GM12801 (cell line): Measurements from ENCODE around the gene PLCD1.

ENCODE experiments used
- TF ChIP-seq, protein P1 (sequence below): IDR thresholded peaks from one replicate; pipeline ENCODE4 v1.5.1; 2011; ENCODE audit warnings: control low read depth; ENCODE audit not compliant: insufficient read length; ENCODE audit errors: extremely low read depth

PLCD1 gene

GRCh38 chr3:38030126-38031021 lies 932 bp upstream of the PLCD1 start:
- TF ChIP-seq, protein P1, sequence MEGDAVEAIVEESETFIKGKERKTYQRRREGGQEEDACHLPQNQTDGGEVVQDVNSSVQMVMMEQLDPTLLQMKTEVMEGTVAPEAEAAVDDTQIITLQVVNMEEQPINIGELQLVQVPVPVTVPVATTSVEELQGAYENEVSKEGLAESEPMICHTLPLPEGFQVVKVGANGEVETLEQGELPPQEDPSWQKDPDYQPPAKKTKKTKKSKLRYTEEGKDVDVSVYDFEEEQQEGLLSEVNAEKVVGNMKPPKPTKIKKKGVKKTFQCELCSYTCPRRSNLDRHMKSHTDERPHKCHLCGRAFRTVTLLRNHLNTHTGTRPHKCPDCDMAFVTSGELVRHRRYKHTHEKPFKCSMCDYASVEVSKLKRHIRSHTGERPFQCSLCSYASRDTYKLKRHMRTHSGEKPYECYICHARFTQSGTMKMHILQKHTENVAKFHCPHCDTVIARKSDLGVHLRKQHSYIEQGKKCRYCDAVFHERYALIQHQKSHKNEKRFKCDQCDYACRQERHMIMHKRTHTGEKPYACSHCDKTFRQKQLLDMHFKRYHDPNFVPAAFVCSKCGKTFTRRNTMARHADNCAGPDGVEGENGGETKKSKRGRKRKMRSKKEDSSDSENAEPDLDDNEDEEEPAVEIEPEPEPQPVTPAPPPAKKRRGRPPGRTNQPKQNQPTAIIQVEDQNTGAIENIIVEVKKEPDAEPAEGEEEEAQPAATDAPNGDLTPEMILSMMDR = no peak

DNA sequence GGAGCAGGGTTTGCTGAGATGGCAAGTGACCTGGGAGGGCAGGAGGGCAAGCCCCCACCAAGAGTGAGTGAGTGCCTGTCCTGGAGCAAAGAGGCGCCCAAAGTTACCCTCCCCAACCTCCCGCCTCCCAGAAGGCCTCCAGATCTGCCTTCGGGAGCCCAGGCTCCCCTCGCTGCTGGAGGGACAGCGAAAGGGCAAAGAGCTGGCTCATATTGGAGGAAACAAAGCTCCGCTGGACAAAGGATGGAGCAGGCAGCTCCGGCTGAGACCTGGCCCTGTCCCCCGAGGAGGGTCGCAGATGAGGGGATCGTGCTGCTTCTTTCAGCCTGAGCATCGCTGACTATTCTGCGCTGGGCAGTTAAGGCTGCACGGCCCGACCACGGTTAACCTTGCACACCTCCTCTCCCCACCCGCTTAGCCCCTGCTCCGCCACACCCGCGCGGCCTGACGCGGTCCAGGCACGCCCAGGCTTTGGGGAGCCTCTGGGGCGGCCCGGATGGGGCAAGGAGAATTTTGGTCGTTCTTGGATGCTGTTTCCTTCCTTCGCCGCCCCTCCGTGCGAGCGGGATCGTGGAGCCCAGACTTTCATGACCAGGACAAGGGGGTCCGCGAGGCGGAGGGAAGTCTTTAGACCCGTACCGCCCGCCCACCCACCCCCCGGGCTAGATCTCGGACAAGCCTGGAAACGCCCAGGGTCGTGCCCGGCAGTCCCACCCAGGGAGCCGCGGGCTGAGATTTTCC lies 651 bp downstream of the PLCD1 start:
- TF ChIP-seq, protein P1 = no peak

DNA sequence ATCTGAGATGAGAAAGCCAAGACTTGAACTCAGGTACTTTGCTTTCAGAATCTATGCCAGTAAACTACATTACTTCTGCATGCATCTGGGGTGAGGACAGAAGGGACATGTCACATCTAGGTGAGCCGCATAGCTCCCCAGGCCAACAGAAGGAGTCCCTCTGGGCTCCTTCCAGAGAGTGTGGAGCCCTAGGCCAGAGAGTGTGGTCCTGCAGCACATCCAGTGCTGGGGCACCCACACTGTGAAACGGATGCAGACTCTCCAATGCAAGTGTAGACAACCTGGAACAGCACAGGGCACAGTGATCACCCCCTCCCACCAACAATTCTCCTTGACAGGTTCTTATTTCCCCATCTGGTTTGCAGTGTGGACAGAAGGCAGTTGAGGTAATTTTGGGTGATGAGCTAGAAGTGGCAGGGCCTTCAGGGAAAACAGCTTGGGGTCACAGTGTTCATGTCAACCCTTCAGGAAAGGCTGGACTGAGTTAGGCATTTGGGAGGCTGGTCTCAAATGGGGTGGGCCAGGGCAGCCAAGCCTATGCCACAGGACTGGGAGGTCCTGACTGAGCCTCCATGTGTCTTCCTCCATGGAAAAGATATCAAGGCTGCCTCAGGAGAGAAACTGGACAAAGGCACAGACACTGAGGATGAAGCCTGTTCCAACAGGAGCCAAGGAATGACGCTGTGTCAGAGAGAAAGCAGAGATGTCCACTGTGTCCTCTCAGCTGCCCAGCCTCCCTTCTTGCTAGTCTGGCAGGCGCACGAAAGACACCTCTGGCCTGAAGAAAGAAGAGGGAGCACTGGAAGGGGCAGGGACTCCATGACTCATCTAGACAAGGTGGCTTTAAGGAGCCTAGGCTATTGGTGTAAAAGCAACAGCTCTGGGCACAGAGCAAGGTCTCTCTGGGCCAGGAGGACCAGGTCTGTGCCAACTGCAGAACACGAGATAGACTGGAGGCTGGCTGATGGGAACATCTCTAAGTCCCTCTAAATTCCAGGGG lies 1.7 kb downstream of the PLCD1 start:
- TF ChIP-seq, protein P1 = no peak

GRCh38 chr3:38026856-38027255 lies 2.6 kb downstream of the PLCD1 start:
- TF ChIP-seq, protein P1 = no peak

DNA sequence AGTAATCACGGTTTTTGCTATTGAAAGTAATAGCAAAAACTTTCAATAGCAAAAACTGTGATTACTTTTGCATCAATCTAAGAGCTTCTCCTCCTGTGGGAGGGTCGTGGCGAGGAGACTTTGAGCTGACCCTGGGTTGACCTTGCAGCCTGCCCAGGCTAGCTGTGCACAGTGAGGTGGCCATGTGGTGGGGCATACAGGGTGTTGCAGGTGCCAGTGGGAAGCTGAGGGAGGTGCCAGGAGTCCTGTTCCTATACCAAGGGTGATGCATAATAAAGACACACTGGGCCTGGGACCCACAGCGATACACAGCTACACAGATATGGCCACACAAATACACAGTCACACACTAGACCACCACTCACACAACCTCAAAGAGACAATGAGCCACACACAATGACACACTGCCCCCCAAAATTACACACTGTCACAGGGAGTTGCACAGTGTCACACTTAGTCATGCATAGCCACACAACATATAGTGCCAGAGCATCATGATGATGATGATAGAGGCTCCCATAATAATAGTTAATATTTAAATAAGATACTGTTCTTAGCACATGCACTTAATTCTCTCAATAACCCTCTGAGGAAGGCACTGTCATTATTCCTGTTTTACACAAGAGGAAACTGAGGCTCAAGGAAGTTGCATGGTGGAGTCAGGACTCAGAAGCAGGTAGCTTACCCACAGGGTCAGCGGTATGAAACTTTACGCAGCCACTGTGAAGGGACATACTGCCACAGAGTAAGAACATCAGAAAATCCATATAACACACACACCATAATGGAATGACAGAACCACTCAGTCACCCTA lies 6.3 kb downstream of the PLCD1 start:
- TF ChIP-seq, protein P1 = no peak

GRCh38 chr3:38022301-38022700 lies 7.1 kb downstream of the PLCD1 start:
- TF ChIP-seq, protein P1 = no peak
